ENCODE measurements around the gene PAMR1. TPM values are rescaled to one million over a fixed set of nuclear protein-coding genes. Genes with fewer than 3 reads are reported as not detected.

Gene PAMR1, protein sequence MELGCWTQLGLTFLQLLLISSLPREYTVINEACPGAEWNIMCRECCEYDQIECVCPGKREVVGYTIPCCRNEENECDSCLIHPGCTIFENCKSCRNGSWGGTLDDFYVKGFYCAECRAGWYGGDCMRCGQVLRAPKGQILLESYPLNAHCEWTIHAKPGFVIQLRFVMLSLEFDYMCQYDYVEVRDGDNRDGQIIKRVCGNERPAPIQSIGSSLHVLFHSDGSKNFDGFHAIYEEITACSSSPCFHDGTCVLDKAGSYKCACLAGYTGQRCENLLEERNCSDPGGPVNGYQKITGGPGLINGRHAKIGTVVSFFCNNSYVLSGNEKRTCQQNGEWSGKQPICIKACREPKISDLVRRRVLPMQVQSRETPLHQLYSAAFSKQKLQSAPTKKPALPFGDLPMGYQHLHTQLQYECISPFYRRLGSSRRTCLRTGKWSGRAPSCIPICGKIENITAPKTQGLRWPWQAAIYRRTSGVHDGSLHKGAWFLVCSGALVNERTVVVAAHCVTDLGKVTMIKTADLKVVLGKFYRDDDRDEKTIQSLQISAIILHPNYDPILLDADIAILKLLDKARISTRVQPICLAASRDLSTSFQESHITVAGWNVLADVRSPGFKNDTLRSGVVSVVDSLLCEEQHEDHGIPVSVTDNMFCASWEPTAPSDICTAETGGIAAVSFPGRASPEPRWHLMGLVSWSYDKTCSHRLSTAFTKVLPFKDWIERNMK
- 49.9 and 60.7 TPM in 2 replicates for total RNA-seq

DNA sequence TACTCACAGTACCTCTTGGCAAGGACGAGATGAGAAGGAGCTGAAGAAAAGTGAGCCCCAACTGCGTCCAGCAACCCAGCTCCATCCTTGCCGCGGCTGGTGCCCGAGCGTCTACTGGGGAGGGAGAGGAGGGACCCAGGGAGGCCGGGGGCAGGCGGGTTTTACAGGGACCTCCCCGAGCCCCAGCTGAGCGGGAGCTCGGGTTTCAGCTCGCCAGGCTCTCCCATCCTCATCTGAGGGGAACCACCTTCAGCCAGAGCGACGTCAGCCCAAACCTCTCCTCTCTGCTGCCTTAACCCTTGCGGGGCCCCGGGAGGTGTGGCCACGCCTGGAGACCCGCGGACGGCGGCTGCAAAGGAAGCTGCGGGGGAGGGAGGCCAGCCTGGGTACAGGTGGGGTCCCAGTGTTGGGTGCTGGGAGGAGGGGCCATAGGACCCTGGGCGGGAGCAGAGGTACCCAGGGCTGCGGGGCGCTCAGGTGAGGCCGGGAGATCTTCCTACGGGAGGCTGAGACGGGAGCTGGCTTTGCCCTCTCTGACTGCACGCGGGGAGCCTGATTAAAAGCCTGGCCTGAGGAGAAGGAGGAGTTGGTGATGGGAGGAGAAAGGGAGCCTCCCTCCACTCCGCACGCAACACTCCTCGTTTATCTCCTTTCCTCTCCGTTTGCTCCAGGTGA is at the start of gene PAMR1:
PAMR1 (minus strand) TSS at position 116 of the 675 bp plus-strand sequence; CDS start at position 85, 31 bp downstream.
- H3K9me3 ChIP-seq (ENCODE audit: low read depth, low read length) = no peaks in the 10 kb centered on the region
- H3K27ac ChIP-seq (ENCODE audit: low read depth, low read length) = peak within 1 kb of the TSS; percentile 63
- peaks cover 46% of the 10 kb centered on the region for H3K4me1 ChIP-seq (ENCODE audit: insufficient read depth, low read length)
- H2AFZ ChIP-seq (ENCODE audit: low read length) = peak within 1 kb of the TSS; percentile 79
- TF ChIP-seq, protein P1, sequence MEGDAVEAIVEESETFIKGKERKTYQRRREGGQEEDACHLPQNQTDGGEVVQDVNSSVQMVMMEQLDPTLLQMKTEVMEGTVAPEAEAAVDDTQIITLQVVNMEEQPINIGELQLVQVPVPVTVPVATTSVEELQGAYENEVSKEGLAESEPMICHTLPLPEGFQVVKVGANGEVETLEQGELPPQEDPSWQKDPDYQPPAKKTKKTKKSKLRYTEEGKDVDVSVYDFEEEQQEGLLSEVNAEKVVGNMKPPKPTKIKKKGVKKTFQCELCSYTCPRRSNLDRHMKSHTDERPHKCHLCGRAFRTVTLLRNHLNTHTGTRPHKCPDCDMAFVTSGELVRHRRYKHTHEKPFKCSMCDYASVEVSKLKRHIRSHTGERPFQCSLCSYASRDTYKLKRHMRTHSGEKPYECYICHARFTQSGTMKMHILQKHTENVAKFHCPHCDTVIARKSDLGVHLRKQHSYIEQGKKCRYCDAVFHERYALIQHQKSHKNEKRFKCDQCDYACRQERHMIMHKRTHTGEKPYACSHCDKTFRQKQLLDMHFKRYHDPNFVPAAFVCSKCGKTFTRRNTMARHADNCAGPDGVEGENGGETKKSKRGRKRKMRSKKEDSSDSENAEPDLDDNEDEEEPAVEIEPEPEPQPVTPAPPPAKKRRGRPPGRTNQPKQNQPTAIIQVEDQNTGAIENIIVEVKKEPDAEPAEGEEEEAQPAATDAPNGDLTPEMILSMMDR (IDR thresholded peaks at IDR 0.05; ENCODE audit: extremely low read depth, low read depth, low read length) = no peak
- H3K36me3 ChIP-seq (ENCODE audit: insufficient read depth, low read length) = no peaks in the 10 kb centered on the region
- H3K27me3 ChIP-seq (ENCODE audit: insufficient read depth, low read length) = no peaks in the 10 kb centered on the region
- peaks cover 29% of the 10 kb centered on the region for H3K79me2 ChIP-seq (ENCODE audit: insufficient read depth, low read length)
- peak; percentile 89 for DNase-seq (ENCODE audit: insufficient read length, low spot score, missing footprints)
- peak within 1 kb of the TSS; percentile 85 for H3K4me2 ChIP-seq (ENCODE audit: insufficient read depth, low read length)
- peak within 1 kb of the TSS; percentile 78 for H3K4me3 ChIP-seq (ENCODE audit: insufficient read depth, low read length)
- no peaks in the 10 kb centered on the region for H4K20me1 ChIP-seq (ENCODE audit: insufficient read depth, low read length)

DNA sequence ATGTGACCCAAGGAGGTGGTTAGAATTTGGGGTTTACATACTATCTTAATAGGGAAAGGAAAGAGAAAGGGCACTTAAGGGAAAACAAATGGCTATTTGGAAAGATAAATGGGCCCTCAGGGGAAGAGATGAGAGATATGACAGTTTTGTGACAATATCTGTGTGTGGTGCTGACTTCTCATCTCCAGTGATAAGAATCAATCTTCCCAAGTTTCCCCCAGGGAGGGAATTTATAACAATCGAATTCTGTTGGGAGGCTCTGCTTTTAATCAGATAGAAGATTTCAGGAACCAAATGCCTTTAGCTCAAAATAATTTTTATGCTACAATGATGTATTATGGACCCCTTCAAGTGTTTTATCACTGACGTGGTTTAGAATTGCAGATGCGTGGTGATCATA is 46.3 kb upstream of the PAMR1 start:
- TF ChIP-seq, protein P1 (IDR thresholded peaks at IDR 0.05; ENCODE audit: extremely low read depth, low read depth, low read length) = no peak
- DNase-seq (ENCODE audit: insufficient read length, low spot score, missing footprints) = no peak
- Histone ChIP-seq H4K20me1 (ENCODE audit: insufficient read depth, low read length) (no peaks in the 10 kb centered on the region), H3K36me3 (ENCODE audit: insufficient read depth, low read length) (no peaks in the 10 kb centered on the region), H3K4me3 (ENCODE audit: insufficient read depth, low read length) (no peak overlapping the region), H3K27me3 (ENCODE audit: insufficient read depth, low read length) (no peaks in the 10 kb centered on the region), H3K4me2 (ENCODE audit: insufficient read depth, low read length) (no peak overlapping the region), H3K27ac (ENCODE audit: low read depth, low read length) (no peak overlapping the region), H3K9me3 (ENCODE audit: low read depth, low read length) (no peaks in the 10 kb centered on the region), H2AFZ (ENCODE audit: low read length) (no peak overlapping the region), H3K4me1 (ENCODE audit: insufficient read depth, low read length) (no peaks in the 10 kb centered on the region), H3K79me2 (ENCODE audit: insufficient read depth, low read length) (no peaks in the 10 kb centered on the region)

DNA sequence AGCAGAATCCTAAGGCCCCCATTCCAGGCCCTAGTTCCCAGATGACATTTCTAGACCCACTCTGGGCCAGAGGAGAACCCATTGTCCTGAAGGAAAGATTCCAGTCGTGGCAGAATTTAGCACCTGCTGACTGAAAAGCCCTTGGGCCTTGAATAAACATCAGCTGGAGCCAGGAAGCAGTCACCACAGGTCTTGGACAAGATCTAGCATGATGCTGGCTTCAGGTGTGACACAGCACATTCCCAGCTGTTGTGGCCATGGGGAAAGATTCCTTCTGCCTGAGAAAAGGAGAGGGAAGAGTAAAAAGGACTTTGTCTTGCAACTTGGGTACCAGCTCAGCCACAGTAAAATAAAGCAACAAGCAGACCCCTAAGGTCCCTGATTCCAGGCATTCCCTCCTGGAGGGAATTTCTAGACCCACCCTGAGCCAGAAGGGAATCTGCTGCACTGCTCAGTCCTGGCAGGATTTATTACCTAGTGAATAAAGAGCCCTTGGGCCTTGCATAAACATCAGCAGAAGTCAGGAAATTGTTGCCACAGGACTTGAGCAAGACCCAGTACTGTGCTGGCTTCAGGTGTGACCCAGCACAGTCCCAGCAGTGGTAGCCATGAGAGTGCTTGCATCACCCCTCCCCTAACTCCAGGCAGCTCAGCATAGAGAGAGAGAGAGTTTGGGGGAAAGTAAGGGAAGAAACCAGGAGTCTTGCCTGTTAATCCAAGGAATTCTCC is 42.5 kb upstream of the PAMR1 start:
- no peak for DNase-seq (ENCODE audit: insufficient read length, low spot score, missing footprints)

More for the DNA sequence above, 42.5 kb upstream of the PAMR1 start:
- Histone ChIP-seq H4K20me1 (ENCODE audit: insufficient read depth, low read length) (no peaks in the 10 kb centered on the region), H3K4me2 (ENCODE audit: insufficient read depth, low read length) (no peak overlapping the region), H3K27me3 (ENCODE audit: insufficient read depth, low read length) (no peaks in the 10 kb centered on the region), H3K27ac (ENCODE audit: low read depth, low read length) (no peak overlapping the region), H3K9me3 (ENCODE audit: low read depth, low read length) (no peaks in the 10 kb centered on the region), H3K79me2 (ENCODE audit: insufficient read depth, low read length) (no peaks in the 10 kb centered on the region), H3K4me1 (ENCODE audit: insufficient read depth, low read length) (peaks cover 27% of the 10 kb centered on the region), H3K4me3 (ENCODE audit: insufficient read depth, low read length) (no peak overlapping the region), H2AFZ (ENCODE audit: low read length) (no peak overlapping the region), H3K36me3 (ENCODE audit: insufficient read depth, low read length) (no peaks in the 10 kb centered on the region)
- TF ChIP-seq, protein P1 (IDR thresholded peaks at IDR 0.05; ENCODE audit: extremely low read depth, low read depth, low read length) = no peak
